ENCODE results near the gene ITGA8. TPM values are rescaled to one million over a fixed set of nuclear protein-coding genes. Genes with fewer than 3 reads are reported as not detected.
"Not testable (repeated sequence)": the region's sequence is repeated elsewhere in the genome, so short reads cannot be mapped to it uniquely, and the experiment has no call there.

Gene ITGA8
- polyA plus RNA-seq, 1 donor (not counting 4 experiments of a cell fraction or from before 2014, with no cell fraction given), result not detected

- H3K4me2 ChIP-seq (ENCODE audit: control insufficient read depth, extremely low read depth, insufficient read depth, low read depth, low read length), result no peak overlapping the region
- no peaks in the 10 kb centered on the region for H3K9me3 ChIP-seq (ENCODE audit: control insufficient read depth, low read depth, low read length)
- no peaks in the 10 kb centered on the region for H3K36me3 ChIP-seq (ENCODE audit: control insufficient read depth in 2 of 2, extremely low read depth in 1 of 2, insufficient read depth in 2 of 2, low read length in 2 of 2)
- no peaks in the 10 kb centered on the region for H3K4me1 ChIP-seq (ENCODE audit: control insufficient read depth, extremely low read depth, insufficient read depth, low read length)
- no peak overlapping the region for H3K9ac ChIP-seq (ENCODE audit: control insufficient read depth, extremely low read depth, insufficient read depth, low read length)
- H3K27ac ChIP-seq (ENCODE audit: control insufficient read depth, insufficient read depth, low read length), result no peak overlapping the region
- TF ChIP-seq CTCF (optimal IDR thresholded peaks at IDR 0.05 in 1 of 3, IDR thresholded peaks at IDR 0.05 in 1 of 3, conservative IDR thresholded peaks at IDR 0.05 in 1 of 3; ENCODE audit: extremely low read depth in 1 of 3, insufficient read depth in 2 of 3, low read length in 3 of 3) (no peak), EZH2 (IDR thresholded peaks at IDR 0.05; ENCODE audit: low read length) (no peak)
- DNase-seq (ENCODE audit: low read depth, low spot score) (no peak), FAIRE-seq (no peak)
- H2AFZ ChIP-seq (ENCODE audit: control insufficient read depth, low read length), result no peak overlapping the region
- H3K9me1 ChIP-seq (ENCODE audit: control insufficient read depth, extremely low read depth, insufficient read depth, low read length), result no peaks in the 10 kb centered on the region
- H3K27me3 ChIP-seq (ENCODE audit: control insufficient read depth, extremely low read depth, insufficient read depth, low read length), result no peaks in the 10 kb centered on the region
- no peaks in the 10 kb centered on the region for H4K20me1 ChIP-seq (ENCODE audit: control insufficient read depth, extremely low read depth, insufficient read depth, low read length)
- H3K79me2 ChIP-seq (ENCODE audit: control insufficient read depth, insufficient read depth, low read length), result no peaks in the 10 kb centered on the region
- dilution Hi-C loops (cut with MboI; ENCODE audit: extremely low pct_ligation_motif_present, low sequenced_read_pairs), result no loop called here
- H3K4me3 ChIP-seq (ENCODE audit: control insufficient read depth in 2 of 3, extremely low read depth in 1 of 3, insufficient read depth in 2 of 3, low read depth in 1 of 3, low read length in 3 of 3), result no peak overlapping the region
These were observed 132.5 kb downstream of the ITGA8 start for GRCh38 chr10:15587271-15587670.

- H3K9me1 ChIP-seq (ENCODE audit: control insufficient read depth, extremely low read depth, insufficient read depth, low read length), result no peaks in the 10 kb centered on the region
- no peaks in the 10 kb centered on the region for H3K36me3 ChIP-seq (ENCODE audit: control insufficient read depth in 2 of 2, extremely low read depth in 1 of 2, insufficient read depth in 2 of 2, low read length in 2 of 2)
- H2AFZ ChIP-seq (ENCODE audit: control insufficient read depth, low read length), result no peak overlapping the region
- H4K20me1 ChIP-seq (ENCODE audit: control insufficient read depth, extremely low read depth, insufficient read depth, low read length), result no peaks in the 10 kb centered on the region
- no peak overlapping the region for H3K4me3 ChIP-seq (ENCODE audit: control insufficient read depth in 2 of 3, extremely low read depth in 1 of 3, insufficient read depth in 2 of 3, low read depth in 1 of 3, low read length in 3 of 3)
- DNase-seq (ENCODE audit: low read depth, low spot score) (no peak), FAIRE-seq (no peak)
- no peaks in the 10 kb centered on the region for H3K9me3 ChIP-seq (ENCODE audit: control insufficient read depth, low read depth, low read length)
- H3K4me2 ChIP-seq (ENCODE audit: control insufficient read depth, extremely low read depth, insufficient read depth, low read depth, low read length), result no peak overlapping the region
- H3K27me3 ChIP-seq (ENCODE audit: control insufficient read depth, extremely low read depth, insufficient read depth, low read length), result no peaks in the 10 kb centered on the region
- H3K9ac ChIP-seq (ENCODE audit: control insufficient read depth, extremely low read depth, insufficient read depth, low read length), result no peak overlapping the region
- H3K27ac ChIP-seq (ENCODE audit: control insufficient read depth, insufficient read depth, low read length), result no peak overlapping the region
- dilution Hi-C loops (cut with MboI; ENCODE audit: extremely low pct_ligation_motif_present, low sequenced_read_pairs), result no loop called here
- no peaks in the 10 kb centered on the region for H3K79me2 ChIP-seq (ENCODE audit: control insufficient read depth, insufficient read depth, low read length)
- TF ChIP-seq CTCF (optimal IDR thresholded peaks at IDR 0.05 in 1 of 3, IDR thresholded peaks at IDR 0.05 in 1 of 3, conservative IDR thresholded peaks at IDR 0.05 in 1 of 3; ENCODE audit: extremely low read depth in 1 of 3, insufficient read depth in 2 of 3, low read length in 3 of 3) (peak; percentile 31 to 66 (median 52)), EZH2 (IDR thresholded peaks at IDR 0.05; ENCODE audit: low read length) (no peak)
- H3K4me1 ChIP-seq (ENCODE audit: control insufficient read depth, extremely low read depth, insufficient read depth, low read length), result no peaks in the 10 kb centered on the region
These were observed 134.4 kb downstream of the ITGA8 start for GRCh38 chr10:15585303-15585715.

- H3K4me1 ChIP-seq (ENCODE audit: control insufficient read depth, extremely low read depth, insufficient read depth, low read length); H3K4me2 ChIP-seq (ENCODE audit: control insufficient read depth, extremely low read depth, insufficient read depth, low read depth, low read length); FAIRE-seq; H3K9ac ChIP-seq (ENCODE audit: control insufficient read depth, extremely low read depth, insufficient read depth, low read length); H2AFZ ChIP-seq (ENCODE audit: control insufficient read depth, low read length); DNase-seq (ENCODE audit: low read depth, low spot score); H3K9me3 ChIP-seq (ENCODE audit: control insufficient read depth, low read depth, low read length); H3K27ac ChIP-seq (ENCODE audit: control insufficient read depth, insufficient read depth, low read length); H3K27me3 ChIP-seq (ENCODE audit: control insufficient read depth, extremely low read depth, insufficient read depth, low read length); dilution Hi-C loops (cut with MboI; ENCODE audit: extremely low pct_ligation_motif_present, low sequenced_read_pairs); H4K20me1 ChIP-seq (ENCODE audit: control insufficient read depth, extremely low read depth, insufficient read depth, low read length); H3K79me2 ChIP-seq (ENCODE audit: control insufficient read depth, insufficient read depth, low read length); H3K36me3 ChIP-seq (ENCODE audit: control insufficient read depth in 2 of 2, extremely low read depth in 1 of 2, insufficient read depth in 2 of 2, low read length in 2 of 2); H3K9me1 ChIP-seq (ENCODE audit: control insufficient read depth, extremely low read depth, insufficient read depth, low read length); H3K4me3 ChIP-seq (ENCODE audit: control insufficient read depth in 2 of 3, extremely low read depth in 1 of 3, insufficient read depth in 2 of 3, low read depth in 1 of 3, low read length in 3 of 3): not testable (repeated sequence)
These were observed 136.8 kb downstream of the ITGA8 start for GRCh38 chr10:15582972-15583371.
